Right renal cortex interstitium (tissue), 3 donors: ENCODE results near the gene FNDC1. TPM values are rescaled to one million over a fixed set of nuclear protein-coding genes. Genes with fewer than 3 reads are reported as not detected.

Experiments
- DNase-seq, 3 donors: peaks; one replicate each; pipeline ENCODE4 v3.0.0-alpha.2; 2013; ENCODE audit warnings: low read depth in 3 of 3, low spot score in 2 of 3
- polyA plus RNA-seq, 3 donors: library from polyadenylated mRNA; unstranded; fragments of 120-200 nt; gene quantifications; one replicate each; pipeline ENCODE4 v1.2.1, GENCODE V29; 2013; ENCODE audit not compliant: insufficient read length in 3 of 3

Gene FNDC1
- polyA plus RNA-seq, 3 donors: 6.0 to 7.3 (median 7.1) TPM

DNA sequence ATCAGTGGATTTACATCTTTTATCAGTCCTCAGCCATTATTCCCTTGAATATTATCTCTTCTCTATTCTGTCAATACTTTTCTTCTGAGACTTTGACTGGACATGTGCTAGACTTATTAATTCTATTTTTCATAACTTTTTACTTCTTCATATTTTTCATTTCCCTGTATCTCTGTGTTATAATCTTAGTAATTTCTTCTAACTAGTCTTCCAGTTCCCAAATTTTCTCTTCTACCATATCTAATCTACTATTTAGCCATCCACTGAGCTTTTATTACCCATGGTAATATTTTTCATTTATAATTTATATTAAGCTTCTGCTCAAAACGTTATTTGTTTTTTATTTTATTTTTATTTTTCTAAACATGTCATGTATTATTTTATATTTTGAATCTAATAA, 13.1 kb upstream of the FNDC1 start:
- no peak for DNase-seq

DNA sequence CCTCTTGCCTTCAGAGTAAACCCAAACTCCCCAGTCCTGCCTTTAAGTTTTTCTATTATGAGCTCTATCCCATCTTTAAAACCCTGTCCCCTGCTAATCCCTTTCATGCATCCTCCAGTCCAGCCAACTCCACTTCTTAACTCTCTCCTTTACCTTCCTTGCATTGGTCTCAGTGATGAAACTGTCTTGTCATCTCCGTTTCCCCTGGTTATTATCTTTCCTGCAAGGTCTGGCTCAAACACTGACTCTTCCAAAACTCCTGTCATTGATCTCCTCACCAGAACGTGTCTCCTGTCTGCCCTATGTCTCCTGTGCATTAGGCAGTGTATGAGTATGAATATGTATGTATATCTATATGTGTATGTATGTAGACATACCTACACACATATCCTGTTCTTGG, 11.8 kb upstream of the FNDC1 start:
- no peak for DNase-seq

DNA sequence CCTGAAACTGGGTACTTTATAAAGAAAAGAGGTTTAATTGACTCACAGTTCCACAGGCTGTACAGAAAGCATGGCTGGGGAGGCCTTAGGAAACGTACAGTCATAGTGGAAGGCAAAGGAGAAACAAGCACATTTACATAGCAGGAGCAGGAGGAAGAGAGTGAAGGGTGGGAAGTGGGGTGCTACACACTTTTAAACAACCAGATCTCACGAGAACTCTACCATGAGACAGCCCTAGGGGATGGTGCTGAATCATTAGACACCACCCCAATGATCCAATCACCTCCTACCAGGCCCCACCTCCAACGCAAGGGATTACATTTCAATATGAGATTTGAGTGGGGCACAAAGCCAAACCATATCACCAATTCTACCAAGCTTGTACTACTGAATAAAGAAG, 7.4 kb upstream of the FNDC1 start:
- DNase-seq: no peak

GRCh38 chr6:159163901-159164370, 5.3 kb upstream of the FNDC1 start:
- no peak for DNase-seq

DNA sequence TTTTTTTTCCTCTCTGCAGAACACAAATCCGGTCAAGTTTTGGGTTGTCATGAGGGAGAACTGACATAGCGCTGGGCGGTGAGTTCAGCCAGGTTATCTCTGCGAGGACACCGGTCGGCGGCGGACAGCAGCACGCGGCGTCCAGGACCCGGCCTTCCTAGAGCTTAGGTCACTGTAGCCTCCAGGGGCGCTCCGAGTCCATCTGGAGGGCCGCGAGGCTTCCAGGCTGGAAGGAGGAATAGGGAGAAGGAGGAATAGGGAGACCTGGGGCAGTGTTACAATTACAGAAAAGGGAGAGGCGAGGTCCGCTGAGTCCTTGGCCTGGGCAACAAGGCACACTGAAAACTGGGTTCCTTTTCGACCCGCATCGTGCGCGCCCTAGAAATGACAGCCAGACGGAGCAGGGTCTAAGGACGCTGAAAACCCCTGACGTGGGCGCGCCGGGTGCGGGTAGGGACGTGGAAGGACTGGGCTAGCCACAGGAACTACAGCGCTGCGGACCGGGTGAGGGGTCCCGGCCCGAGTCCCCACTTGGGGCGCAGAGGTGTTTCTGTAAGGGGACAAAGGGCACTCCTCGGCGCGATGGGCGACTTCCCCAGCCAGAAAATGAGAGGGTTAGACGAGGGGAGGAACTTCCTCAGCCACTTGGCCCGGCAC, 536 bp upstream of the FNDC1 start:
- no peak for DNase-seq

DNA sequence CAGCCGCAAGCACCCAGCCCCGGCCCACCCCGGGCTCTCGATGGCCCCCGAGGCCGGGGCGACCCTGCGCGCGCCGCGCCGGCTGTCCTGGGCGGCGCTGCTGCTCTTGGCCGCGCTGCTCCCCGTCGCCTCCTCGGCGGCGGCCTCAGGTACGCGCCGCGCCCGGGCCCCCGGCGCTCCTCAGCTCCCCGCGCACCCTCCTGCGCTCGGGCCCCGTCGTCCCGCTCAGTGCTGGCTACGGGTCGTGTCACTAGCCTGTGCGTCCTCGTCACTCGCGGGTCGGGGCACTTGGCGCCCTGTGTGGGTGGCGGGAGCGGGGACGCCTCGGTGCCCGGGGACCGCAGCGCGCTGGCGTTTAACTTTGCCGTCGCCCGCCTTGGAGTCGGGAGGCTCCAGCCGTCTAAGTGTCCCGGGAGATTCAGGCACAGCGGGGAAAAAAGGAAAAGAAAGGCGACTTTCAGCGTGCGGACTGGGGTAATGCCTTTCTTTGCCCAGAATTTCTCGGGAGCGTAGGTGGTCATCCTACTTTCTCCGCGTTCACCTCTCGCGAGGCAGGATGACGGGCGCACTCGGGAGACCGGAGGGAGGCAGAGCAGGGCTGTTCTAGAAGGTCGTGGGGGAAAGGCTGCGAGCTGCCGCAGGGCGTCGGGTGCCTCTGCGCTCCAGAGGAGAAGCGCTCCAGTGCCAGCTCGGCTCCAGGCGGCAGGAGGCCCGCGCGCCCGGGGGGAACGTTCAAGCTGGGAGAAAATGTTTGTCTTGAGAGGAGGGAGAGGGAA, 545 bp downstream of the FNDC1 start:
- no peak for DNase-seq

DNA sequence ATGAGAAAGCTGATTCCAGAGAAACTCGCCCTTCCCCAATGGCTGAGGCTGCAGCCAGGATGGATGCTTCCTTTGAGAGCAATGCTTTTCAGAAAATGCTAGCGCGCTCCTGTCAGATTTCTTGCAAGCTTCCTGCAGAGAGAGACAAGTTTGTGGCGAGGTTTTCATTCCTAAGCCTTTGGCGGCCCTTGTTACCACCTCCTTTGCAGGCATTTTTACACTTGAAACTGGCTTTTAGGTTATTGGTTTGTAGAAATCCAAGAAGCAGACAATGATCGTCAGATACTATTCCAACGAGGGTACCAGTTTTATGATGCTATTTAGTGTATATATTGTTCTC, 1.1 kb downstream of the FNDC1 start:
- DNase-seq: no peak

DNA sequence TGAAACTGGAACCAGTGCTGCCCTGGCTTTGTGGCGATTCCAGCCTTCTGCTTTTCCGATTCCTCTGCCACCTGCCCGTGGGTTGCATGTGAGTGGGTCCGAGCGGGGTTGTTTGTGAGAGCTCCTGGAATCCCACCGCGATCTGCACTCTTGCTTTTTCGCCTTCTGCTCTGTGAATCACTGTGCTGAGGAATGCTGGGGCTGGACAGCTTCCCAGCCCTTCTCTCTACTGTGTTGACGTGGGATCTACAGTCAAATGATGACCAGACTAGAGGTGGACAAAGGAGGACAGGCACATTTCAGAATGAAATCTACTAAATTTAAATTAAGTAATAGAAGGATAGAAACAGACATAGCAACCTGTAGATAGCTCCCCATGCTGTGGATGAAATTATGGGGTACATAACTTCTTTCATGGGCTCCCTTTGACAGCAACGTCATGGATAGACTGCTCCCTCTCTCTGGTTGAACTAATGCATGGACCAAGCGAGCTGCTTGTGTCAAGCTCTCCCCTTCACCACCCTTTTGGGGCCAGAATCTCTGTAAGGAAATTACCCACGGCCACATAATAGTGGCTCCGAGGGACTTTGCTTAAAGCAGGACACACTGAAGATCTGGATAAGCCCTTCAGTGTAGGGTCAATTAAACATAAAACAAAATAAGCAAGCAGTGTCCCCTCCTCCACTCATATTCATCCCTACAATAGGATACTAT, 2.0 kb downstream of the FNDC1 start:
- DNase-seq: no peak

DNA sequence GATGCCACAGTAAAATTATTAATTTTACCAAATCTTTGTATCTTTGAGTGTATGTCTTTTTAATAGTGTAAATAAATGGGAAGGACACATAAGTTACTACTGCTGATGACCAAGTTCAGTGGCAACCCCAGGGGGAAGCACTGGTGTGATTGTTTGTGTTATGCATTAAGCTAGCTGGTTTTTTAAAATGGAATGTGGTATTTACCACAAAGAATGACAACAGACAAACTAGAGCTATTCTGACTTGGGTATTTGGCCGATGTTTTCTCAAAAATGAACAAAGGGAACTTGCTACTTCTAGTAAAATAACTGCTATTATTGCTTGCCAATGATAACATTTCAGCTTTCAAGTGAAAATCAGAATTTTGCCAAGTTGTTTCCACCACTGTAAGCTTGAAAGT, 2.9 kb downstream of the FNDC1 start:
- DNase-seq: no peak

- no peak for DNase-seq
Observed at GRCh38 chr6:159174263-159174969, 5.2 kb downstream of the FNDC1 start.

DNA sequence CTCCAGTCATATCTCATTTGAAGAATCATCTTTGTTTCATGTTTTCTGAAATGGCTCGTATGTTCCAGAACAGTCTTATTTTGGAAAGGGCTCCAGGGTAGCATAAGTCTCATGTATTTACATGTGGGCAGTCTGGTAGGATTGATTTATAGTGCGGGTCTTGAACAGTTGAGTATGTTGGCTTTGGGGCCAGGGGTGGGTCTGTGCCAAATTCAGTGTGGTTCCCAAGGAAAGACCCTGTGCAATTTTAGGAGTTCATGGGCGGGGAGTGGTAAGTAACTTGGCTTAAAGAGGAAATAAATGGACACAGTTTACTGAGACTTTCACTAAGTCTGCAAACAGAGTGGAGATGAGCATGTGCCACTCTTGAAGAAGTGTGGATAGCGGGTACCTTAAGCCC, 7.7 kb downstream of the FNDC1 start:
- no peak for DNase-seq

GRCh38 chr6:159178847-159179246, 9.6 kb downstream of the FNDC1 start:
- DNase-seq: no peak

- no peak for DNase-seq
Observed at GRCh38 chr6:159180001-159180400, 10.8 kb downstream of the FNDC1 start.

DNA sequence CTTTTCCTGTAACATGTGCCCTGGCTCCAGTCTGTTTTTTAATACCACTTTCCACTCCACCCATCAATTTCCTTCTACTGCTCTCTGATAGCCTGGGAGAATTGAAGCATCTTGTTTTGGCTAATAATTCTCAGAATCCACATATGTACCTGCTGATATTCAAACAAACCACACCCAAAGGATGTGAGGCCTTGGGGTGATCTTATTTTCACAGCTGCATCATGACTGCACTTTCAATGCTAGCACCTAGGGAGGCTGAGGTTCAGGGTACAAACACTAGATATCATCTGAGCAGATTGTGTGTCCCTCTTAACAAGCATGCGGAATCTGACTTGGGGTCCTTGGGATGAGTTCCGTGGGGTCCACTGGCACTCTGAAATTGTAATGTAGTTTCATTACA, 12.7 kb downstream of the FNDC1 start:
- DNase-seq: no peak

DNA sequence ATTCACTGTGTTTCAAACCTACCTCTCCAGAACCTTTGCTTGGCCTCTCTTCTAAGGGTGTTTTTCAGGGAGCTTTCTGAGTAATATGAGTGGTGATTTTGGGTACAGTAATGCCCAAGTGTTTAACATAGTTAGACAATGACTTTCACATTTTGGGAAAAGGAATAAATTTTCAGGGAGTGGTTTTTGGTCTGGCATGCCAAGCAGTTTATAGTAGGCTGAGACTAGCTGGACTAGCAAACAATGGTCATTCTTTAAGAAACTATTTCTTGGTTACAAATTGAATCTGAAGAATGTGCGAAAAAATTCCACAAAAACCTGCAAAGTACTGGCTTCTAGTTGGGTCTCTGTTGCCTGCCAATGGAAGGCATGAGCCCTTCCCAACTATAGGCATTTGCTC, 15.4 kb downstream of the FNDC1 start:
- DNase-seq: no peak

GRCh38 chr6:159190460-159190859, 21.3 kb downstream of the FNDC1 start:
- no peak for DNase-seq

DNA sequence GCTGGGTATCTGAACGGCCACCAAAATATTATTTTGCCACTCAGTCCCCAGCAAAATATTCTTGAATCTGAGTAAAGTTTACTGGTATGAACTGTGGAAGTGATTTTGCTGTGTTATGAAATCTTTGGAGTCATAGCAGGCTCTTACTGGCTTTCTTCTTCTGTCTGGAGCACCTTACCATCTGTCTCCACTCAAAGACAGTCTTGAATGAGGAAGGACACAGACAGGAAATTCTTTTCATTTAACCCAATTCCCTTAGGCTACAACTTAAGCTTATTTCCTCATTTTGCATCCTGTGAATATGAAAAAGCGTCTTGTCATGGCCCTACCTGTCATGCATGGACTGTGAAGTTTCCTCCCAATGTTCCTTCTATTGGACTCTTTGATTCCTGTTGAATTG, 24.7 kb downstream of the FNDC1 start:
- DNase-seq: no peak

DNA sequence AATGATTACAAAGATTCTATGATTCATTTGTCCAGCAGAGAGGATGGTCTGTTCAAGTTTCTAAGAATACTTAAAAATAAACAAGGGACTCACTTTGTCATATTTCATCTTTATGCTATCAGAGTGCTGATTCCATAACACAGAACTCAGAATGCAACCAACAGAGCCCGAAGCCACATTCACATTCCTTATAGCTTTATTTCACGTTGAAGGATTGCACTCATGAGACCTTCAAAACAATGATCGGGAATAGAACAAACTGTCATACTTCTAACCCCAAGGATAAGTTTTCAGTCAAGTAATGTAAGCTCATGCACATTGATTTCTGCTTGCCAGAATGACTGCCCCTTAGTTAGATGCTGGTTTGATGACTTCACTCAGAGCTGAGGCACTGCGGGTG, 25.2 kb downstream of the FNDC1 start:
- DNase-seq: no peak

DNA sequence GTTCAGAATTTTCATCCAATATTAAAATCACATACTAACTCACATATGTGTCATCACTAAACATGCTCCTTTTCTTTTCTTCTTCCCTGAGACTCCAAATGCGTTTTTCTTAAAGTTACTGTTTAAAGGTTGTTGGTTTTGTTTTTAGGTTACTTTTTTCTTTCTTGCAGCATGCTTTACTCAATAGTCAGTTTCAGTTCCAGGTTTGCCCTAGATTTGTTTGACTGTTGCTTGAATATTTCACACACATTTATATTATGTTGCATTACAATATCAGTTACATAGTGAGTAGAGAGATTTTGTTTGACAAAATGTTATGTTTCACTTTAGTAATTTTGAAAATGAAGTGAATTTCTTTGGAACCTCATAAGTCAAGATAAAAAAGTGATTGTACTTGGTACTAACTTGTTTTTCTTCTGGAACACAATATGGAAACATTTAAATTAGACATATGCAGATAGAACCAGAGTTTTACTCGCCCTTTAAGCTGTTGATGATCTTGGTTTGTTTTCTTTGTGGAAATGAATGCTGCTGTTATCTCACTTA, 27.3 kb downstream of the FNDC1 start:
- DNase-seq: no peak

DNA sequence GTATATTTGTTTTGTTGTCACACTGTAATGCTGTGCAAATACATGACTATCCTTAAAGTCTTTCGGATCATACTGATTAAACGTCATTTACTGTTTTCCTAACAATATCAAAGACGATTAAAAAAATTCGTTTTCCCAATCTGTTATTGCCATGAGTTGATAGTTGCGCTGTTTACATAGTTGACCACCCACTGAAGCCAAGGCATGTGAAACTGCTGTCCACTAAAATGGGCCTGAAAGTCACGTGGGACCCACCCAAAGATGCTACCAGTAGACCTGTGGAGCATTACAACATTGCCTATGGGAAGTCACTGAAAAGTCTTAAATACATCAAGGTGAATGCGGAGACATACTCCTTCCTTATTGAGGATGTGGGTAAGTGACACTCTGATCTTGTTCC, 28.1 kb downstream of the FNDC1 start:
- no peak for DNase-seq

- no peak for DNase-seq
Observed at GRCh38 chr6:159201336-159201735, 32.1 kb downstream of the FNDC1 start.
